Calu3 (cell line): ENCODE results near the gene FBXL17. TPM values are rescaled to one million over a fixed set of nuclear protein-coding genes. Genes with fewer than 3 reads are reported as not detected.

Experiments
- BruUV-seq: library from RNA; stranded (reverse); fragments of 400-500 nt; replicated peaks from 2 replicates; lab custom pipeline; 2021; lab: Mats Ljungman, UMichigan
- CTCF ChIA-PET: fragments of 300-600 bp; sonication (Branson Sonifier 250); formaldehyde crosslinking; loops from one replicate; lab custom pipeline; 2022; ENCODE audit warnings: antibody characterized with exemption; lab: Charles Lee
- DNase-seq: peaks from one replicate; pipeline ENCODE4 v3.0.0; 2022
- H3K27ac Mint-ChIP-seq: one replicate; pipeline ENCODE4 v1.8.0; 2022; ENCODE audit warnings: mixed read lengths; ENCODE audit not compliant: unreplicated experiment
- H3K27me3 Mint-ChIP-seq: one replicate; pipeline ENCODE4 v1.8.0; 2022; ENCODE audit warnings: mixed read lengths; ENCODE audit not compliant: unreplicated experiment
- H3K36me3 Mint-ChIP-seq: one replicate; pipeline ENCODE4 v1.8.0; 2022; ENCODE audit warnings: mild to moderate bottlenecking, moderate library complexity, mixed read lengths; ENCODE audit not compliant: insufficient read depth, unreplicated experiment
- H3K4me1 Mint-ChIP-seq: one replicate; pipeline ENCODE4 v1.8.0; 2022; ENCODE audit warnings: mild to moderate bottlenecking, low read depth, mixed read lengths; ENCODE audit not compliant: unreplicated experiment
- H3K4me3 Mint-ChIP-seq: one replicate; pipeline ENCODE4 v1.8.0; 2022; ENCODE audit warnings: mild to moderate bottlenecking, low read depth, moderate library complexity, mixed read lengths; ENCODE audit not compliant: unreplicated experiment
- H3K9me3 Mint-ChIP-seq: one replicate; pipeline ENCODE4 v1.8.0; 2022; ENCODE audit warnings: low read depth, mixed read lengths; ENCODE audit not compliant: unreplicated experiment
- intact Hi-C: fragments of 100-400 bp; cut with micrococcal nuclease; formaldehyde crosslinking; loops from one replicate; pipeline ENCODE4 v1.10.0; 2022; ENCODE audit not compliant: unreplicated experiment
- total RNA-seq: library from RNA; stranded (reverse); gene quantifications from 2 replicates; pipeline ENCODE4 v1.2.3, GENCODE V29; 2022
- TF ChIP-seq, protein P1 (sequence below): fragments of 200-600 bp; IDR thresholded peaks from one replicate; pipeline ENCODE4 v1.8.0; 2022; ENCODE audit warnings: antibody characterized with exemption; ENCODE audit not compliant: unreplicated experiment

FBXL17 gene
- total RNA-seq, 1 experiment from 2014 or later: 19.6 TPM

- intact Hi-C loops: no loop called here
- no peak overlapping the region for H3K4me3 Mint-ChIP-seq
- BruUV-seq: no TSS peak
- CTCF ChIA-PET: no interaction called here
- H3K27me3 Mint-ChIP-seq: no peaks in the 10 kb centered on the region
- TF ChIP-seq, protein P1, sequence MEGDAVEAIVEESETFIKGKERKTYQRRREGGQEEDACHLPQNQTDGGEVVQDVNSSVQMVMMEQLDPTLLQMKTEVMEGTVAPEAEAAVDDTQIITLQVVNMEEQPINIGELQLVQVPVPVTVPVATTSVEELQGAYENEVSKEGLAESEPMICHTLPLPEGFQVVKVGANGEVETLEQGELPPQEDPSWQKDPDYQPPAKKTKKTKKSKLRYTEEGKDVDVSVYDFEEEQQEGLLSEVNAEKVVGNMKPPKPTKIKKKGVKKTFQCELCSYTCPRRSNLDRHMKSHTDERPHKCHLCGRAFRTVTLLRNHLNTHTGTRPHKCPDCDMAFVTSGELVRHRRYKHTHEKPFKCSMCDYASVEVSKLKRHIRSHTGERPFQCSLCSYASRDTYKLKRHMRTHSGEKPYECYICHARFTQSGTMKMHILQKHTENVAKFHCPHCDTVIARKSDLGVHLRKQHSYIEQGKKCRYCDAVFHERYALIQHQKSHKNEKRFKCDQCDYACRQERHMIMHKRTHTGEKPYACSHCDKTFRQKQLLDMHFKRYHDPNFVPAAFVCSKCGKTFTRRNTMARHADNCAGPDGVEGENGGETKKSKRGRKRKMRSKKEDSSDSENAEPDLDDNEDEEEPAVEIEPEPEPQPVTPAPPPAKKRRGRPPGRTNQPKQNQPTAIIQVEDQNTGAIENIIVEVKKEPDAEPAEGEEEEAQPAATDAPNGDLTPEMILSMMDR: no peak
- H3K27ac Mint-ChIP-seq: no peak overlapping the region
- no peak for DNase-seq
- H3K9me3 Mint-ChIP-seq: peaks cover 17% of the 10 kb centered on the region
- H3K36me3 Mint-ChIP-seq: no peaks in the 10 kb centered on the region
- H3K4me1 Mint-ChIP-seq: no peaks in the 10 kb centered on the region
These were observed 9.5 kb downstream of the FBXL17 start for GRCh38 chr5:108372369-108372768.

GRCh38 chr5:108371263-108371662 is 10.6 kb downstream of the FBXL17 start:
- TF ChIP-seq, protein P1: no peak
- Mint-ChIP-seq H3K27me3 (no peaks in the 10 kb centered on the region), H3K4me3 (no peak overlapping the region), H3K4me1 (no peaks in the 10 kb centered on the region), H3K9me3 (peaks cover 13% of the 10 kb centered on the region), H3K27ac (no peak overlapping the region), H3K36me3 (no peaks in the 10 kb centered on the region)
- intact Hi-C loops: no loop called here
- CTCF ChIA-PET: no interaction called here
- no TSS peak for BruUV-seq
- DNase-seq: no peak

GRCh38 chr5:108369167-108369566 is 12.7 kb downstream of the FBXL17 start:
- Mint-ChIP-seq H3K9me3 (peaks cover 3% of the 10 kb centered on the region), H3K36me3 (no peaks in the 10 kb centered on the region), H3K27ac (no peak overlapping the region), H3K4me1 (no peaks in the 10 kb centered on the region), H3K4me3 (no peak overlapping the region), H3K27me3 (no peaks in the 10 kb centered on the region)
- TF ChIP-seq, protein P1: no peak
- intact Hi-C loops: no loop called here
- no peak for DNase-seq
- CTCF ChIA-PET: no interaction called here
- no TSS peak for BruUV-seq

- intact Hi-C loops: no loop called here
- no peak overlapping the region for H3K27ac Mint-ChIP-seq
- CTCF ChIA-PET: no interaction called here
- no peaks in the 10 kb centered on the region for H3K36me3 Mint-ChIP-seq
- no peaks in the 10 kb centered on the region for H3K4me1 Mint-ChIP-seq
- DNase-seq: no peak
- no TSS peak for BruUV-seq
- peaks cover 2% of the 10 kb centered on the region for H3K9me3 Mint-ChIP-seq
- no peak overlapping the region for H3K4me3 Mint-ChIP-seq
- no peaks in the 10 kb centered on the region for H3K27me3 Mint-ChIP-seq
- TF ChIP-seq, protein P1: no peak
These were observed 14.1 kb downstream of the FBXL17 start for GRCh38 chr5:108367679-108368334.
